HG02970 (cell line): ENCODE results near the gene JOSD2.

Experiments
- ATAC-seq: cut with Tn5 transposase; IDR thresholded peaks from one replicate; pipeline ENCODE4 v1.9.1; 2021; ENCODE audit warnings: mild to moderate bottlenecking, moderate library complexity, moderate number of reproducible peaks; ENCODE audit not compliant: unreplicated experiment, low FRiP score

JOSD2 gene, protein sequence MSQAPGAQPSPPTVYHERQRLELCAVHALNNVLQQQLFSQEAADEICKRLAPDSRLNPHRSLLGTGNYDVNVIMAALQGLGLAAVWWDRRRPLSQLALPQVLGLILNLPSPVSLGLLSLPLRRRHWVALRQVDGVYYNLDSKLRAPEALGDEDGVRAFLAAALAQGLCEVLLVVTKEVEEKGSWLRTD

DNA sequence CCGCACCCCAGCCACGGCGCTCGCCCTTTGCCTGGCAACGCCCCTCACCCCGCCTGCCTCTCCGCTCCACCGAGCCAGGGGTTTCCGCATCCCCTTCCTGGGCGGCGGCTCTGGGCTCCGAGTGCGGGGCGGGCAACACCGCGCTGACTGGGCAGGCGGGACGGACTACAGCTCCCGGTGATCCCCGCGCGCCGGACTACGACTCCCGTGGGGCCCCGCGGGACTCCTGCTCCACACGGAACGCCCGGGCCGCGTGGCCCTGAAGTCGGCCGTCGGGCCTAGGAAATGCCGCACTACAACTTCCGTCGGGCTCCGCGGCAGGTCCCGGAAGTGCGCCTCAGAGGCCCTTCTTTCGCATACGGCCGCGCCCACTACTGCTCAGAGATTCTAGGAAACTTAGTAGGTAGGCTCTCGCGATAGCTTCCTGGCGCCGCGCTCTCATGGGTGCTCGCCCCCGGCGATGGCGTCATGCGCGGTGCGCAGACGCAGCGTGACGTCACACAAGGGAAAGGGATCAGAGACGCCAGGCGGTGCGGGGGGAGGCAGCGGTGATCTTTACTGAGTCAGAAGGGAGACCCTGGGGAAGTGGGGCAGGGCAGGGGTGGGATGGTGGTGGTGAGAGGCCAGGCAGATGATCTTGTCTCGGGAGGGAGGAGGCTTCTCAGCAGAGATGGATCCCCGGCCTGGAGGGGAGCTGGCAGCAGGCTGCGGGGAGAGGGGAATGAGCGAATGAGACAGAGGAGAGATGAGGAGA, at the start of gene JOSD2:
Gene JOSD2, minus strand, starts transcription at position 123 of the 754 bp plus-strand sequence. CDS start 760 bp downstream, outside the sequence.
- ATAC-seq: peak; percentile 91

DNA sequence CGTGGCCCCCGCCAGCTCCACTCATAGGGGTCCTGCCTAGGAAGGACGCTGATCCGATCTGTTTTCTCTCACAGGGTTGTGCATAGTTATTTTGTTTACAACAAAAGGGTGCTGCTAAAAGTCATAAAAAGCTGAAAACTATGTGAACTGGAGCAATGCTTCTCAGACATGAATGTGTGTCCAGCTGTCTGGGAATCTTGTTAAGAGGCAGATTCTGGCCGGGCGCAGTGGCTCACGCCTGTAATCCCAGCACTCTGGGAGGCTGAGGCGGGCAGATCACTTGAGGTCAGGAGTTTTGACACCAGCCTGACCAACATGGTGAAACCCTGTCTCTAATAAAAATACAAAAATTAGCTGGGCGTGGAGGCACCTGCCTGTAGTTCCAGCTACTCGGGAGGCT, 48.6 kb upstream of the JOSD2 start:
- ATAC-seq: no peak

GRCh38 chr19:50558449-50558848, 47.5 kb upstream of the JOSD2 start:
- ATAC-seq: no peak

DNA sequence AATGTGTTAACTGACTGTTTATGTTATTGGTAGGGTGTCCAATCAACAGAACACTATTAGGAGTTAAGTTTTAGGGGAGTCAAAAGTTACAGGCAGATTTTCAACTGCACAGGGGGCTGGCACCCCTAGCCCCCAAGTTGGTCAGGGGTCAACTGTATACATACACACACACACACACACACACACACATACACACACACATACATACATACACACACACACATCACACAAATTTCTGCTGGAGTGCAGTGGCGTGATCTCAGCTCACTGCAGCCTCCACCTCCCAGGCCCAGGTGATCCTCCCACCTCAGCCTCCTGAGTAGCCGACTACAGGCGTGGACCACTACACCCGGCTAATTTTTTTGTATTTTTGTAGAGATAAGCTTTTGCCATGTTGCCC, 47.0 kb upstream of the JOSD2 start:
- ATAC-seq: no peak

DNA sequence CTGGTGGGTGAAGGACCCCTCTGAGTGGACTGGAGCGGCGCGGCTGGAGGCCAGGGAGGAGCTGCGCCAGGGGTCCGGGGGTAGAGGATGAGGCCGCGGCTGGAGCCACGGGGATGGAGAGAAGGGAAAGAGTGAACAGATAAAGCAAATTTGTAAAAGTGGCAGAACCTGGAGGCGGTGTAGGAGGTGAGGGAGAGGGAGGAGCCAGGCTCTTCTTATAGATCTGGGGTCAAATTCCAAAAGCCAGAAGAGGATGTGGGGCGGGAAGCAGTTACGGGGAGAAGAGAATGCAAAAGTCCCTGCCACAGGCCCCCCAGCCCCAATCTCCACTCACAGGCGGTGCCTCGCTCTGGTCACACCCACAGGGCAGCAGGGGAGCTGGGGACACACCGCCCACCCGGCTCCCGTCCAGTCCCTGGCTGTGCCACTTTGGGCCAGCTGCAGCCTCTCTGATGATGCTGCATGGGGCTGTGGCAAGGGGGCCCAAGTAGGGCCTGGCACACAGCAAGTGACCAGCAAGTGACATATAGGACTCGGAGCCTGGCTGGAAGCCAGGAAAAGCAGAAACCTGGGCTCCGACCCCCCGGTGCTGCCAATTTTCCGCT, 46.1 kb upstream of the JOSD2 start:
- no peak for ATAC-seq

DNA sequence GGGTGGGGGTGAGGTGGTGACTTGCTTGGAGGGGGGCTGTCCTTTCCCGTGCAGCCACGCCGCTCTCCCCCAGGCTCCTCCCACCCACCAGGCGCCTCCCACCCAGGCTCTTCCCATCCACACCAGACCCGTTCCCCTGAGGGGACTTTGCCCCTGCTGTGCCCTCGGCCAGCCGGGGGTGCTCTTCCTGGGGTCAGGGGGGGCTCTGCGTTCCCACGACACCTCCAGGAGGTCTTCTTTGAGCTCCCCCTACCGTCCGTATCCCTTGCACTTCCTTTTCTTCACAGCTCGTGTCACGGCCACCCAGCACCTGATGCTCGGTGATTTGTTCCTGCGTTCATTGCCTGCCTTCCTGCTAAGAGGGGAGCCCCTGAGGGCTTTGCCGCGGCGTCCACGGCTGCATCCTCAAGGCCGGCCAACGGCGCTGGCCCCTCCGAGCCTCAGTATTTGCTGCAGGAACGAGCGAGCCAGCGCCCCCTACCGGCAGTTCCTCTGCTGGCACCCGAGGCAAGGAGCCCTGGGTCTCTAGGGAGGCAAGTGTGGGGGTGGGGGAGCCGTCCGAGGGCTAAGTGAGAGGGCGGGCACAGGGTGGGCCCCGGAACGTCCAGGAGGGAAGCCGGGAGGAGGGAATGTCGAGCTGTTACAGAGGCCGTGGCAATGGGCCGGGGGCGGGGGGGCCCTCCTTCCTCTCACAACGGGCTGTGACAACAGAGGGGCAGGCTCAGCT, 45.5 kb upstream of the JOSD2 start:
- ATAC-seq: no peak

DNA sequence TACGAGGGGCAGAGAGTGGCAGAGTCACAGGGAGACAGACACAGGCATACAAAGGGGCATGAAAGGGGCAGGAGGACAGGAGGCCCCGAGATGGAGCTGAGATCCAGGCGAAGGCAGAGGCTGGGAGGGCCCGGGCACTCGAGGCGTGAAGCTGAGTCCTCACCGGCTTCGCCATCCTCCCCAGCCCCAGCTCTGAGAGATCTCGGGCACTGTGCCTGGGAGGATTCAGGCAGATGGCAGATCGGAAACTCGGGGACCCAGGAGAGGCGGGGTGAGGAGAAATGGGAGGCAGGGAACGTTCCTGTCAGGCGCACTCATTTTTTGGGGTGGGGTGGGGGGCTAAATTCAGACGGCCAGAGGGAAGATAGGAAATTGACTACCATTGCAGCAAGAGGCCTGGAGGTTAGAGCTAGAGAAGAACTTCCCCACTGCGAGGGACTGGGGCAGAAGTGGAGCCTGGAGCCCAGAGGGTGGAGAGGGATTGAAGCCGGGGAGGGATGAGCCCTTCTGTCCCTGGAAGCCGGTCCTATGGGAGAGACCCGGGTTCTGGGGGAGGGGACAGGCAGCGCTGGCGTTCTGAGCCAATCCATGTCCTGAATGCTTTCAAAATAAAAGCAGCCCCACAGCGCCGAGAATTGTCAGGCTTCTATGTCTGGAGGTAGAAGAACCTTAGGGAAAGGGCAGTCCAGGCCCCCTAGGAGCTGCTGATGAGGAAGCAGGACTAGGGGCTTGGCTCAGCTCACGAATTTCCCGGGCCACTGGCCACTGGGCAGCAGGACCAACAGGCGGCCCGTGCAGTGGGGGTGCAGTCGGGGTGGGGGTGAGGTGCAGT, 44.7 kb upstream of the JOSD2 start:
- no peak for ATAC-seq

- no peak for ATAC-seq
Observed at GRCh38 chr19:50555033-50555432, 44.0 kb upstream of the JOSD2 start.

DNA sequence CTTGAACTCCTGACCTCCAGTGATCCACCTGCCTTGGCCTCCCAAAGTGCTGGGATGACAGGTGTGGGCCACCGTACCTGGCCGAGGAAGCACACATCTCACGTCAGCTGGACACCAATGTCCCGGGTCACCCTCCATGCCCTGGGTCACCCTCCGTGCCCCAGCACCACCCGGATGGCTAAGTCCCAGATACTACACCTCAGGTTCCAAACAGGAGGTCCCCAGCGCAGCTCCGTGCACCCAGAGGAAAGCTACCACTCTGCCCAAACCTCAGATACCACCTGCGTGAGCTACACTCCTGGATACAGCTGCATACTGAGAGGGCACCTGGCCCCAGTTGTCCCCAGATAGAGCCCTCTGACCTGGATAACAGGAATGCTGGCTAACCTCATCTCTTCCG, 43.2 kb upstream of the JOSD2 start:
- ATAC-seq: no peak

- no peak for ATAC-seq
Observed at GRCh38 chr19:50553134-50553703, 42.2 kb upstream of the JOSD2 start.

DNA sequence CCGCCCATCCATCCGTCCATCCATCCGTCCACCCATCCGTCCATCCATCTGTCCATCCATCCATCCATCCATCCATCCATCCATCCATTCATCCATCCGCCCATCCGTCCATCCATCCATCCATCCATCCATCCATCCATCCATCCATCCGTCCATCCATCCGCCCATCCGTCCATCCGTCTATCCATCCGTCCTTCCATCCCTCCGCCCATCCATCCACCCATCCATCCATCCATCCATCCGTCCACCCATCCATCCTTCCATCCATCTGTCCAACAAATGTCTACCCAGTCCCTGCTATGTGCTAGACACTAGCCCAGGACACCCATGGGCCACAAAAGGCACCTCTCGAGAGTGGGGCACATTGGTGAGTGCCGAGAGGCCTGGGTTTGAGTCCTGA, 41.5 kb upstream of the JOSD2 start:
- no peak for ATAC-seq

GRCh38 chr19:50551715-50552187, 40.8 kb upstream of the JOSD2 start:
- ATAC-seq: no peak

DNA sequence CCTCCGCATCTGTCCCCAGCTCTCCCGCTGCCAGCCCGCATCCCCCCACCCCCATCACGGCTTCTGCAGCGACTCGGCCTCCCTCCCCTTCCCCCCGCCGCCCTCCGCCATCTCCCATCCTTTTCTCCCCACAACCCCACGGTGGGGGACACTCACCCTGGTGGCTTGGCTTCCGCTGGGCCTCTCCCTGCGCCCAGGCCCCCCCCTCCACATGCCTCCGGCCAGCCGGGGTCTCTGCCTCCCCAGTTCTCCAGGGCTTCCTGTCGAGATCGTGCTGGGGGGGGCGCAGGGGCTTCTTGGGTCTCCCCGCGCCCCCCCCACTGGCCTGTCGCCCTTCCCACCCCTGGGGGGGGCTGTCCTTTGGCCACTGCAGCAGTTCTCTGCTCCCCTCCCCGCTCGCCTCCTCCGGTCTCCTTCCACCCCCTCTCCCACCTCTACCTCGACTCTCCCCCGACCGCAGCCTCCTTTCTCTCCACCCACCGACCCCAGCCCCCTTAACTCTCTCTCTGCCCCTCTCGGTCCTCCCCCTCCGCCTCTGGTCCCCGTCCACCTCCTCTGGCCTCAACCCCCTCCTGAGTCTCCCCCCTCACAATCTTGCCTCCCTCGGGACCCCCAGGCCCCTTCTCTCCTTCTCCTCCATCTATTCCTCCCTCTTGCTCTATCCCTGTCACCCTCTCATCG, 40.2 kb upstream of the JOSD2 start:
- ATAC-seq: no peak

DNA sequence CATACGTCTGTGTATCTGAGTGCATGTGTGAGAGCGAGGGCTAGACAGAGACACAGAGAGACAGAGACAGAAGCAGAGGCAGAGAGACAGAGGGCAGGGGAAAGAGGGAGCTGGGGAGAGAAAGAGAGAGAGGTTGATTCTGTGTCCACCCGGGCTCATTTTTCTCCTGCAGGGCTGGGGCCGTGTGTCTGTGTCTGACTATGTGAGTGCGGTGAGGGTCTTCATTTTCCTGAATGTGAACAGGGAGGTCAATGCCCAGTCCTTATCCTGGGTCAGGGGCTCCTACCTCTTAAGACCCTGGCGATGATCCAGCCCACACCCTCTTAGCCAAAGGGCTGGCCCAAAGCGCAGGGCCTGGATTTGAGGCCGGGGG, 39.6 kb upstream of the JOSD2 start:
- ATAC-seq: no peak

GRCh38 chr19:50549927-50550593, 39.1 kb upstream of the JOSD2 start:
- no peak for ATAC-seq

DNA sequence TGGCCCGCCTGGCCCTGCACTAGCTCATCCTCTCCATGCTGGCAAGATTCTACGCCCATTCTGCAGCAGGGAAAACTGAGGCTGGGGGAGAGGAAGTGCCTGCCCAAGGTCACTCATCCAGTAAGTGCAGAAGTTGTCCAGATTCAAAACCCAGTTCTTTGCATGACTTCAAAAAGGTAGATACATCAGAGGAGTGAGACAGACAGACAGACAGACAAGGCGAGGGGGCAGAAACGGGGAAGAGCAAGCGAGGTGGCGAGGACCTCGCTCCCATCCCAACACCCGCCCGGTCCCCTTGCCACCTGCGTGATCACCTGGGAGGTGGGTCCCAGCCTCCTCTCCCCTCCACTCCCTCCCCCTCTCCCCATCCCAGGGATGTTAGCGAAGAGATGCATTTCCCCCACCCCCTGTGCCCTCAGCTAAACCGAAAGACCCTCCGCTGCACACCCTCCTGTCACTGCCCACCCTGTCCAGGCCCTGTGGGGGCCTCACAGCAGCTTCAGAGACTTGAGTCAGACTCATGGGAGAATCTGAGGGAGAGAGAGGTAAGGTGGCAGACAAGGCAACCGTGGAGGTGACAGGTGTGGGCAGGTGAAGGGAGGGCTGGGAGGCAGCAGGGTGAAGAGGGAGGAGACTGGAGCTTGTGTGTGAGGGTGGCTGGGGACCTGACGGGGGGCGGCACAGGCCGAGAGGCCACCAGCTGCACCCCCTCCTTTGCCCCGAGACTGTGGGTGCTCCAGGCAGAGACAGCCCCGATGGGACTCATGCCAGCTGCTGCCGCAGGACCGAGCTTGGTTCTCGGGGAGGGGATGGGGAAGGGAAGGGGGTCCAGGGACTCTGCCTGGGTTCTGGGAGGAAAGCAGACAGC, 38.3 kb upstream of the JOSD2 start:
- ATAC-seq: no peak

DNA sequence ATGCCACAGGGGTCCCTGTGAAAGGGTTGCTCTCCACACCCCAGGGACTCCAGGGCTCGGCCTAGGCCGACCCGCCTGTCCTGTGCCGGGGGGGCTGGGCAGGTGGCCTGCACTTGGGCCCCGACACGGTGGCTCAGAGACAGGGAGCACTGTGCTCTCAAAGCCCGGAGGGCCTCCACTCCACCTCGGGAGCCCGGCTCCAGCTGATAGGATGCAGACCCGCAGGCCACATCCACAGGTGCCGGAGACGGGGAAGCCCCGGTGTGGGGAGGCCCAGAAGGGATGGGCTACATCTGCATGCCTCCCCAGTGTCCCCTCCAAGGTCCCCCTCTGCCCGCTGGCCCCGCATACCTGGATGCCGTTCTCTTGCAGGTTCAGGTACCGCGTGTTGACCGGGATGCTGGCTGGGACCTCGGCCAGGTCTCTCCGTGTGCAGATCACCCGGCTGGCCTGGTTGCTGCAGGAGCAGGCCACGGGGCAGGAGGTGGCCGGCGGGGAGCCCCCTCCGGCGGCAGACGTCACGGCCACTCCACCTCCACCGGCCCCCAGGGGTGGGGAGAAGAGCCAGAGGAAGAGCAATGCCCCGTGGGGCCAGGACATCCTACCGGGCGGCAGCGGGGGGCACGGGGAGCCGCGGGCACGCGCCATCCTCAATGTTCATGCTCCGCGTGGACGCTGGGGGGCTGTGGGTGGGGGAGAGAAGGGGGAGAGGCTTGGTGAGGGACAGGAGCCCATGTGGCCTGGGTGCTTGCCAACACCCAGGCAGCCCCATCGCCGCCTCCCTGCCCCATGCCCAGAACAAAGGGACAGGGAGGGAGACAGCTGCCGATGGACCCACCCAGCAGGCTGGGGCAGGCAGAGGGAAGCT, 37.4 kb upstream of the JOSD2 start:
- no peak for ATAC-seq
